ENCODE results near the gene PGLYRP2. TPM values are rescaled to one million over a fixed set of nuclear protein-coding genes. Genes with fewer than 3 reads are reported as not detected.

Gene PGLYRP2
- total and polyA plus RNA-seq, 9 of the 15 experiments (the other 6 are each of a cell fraction or from before 2014, with no cell fraction given): not detected

DNA sequence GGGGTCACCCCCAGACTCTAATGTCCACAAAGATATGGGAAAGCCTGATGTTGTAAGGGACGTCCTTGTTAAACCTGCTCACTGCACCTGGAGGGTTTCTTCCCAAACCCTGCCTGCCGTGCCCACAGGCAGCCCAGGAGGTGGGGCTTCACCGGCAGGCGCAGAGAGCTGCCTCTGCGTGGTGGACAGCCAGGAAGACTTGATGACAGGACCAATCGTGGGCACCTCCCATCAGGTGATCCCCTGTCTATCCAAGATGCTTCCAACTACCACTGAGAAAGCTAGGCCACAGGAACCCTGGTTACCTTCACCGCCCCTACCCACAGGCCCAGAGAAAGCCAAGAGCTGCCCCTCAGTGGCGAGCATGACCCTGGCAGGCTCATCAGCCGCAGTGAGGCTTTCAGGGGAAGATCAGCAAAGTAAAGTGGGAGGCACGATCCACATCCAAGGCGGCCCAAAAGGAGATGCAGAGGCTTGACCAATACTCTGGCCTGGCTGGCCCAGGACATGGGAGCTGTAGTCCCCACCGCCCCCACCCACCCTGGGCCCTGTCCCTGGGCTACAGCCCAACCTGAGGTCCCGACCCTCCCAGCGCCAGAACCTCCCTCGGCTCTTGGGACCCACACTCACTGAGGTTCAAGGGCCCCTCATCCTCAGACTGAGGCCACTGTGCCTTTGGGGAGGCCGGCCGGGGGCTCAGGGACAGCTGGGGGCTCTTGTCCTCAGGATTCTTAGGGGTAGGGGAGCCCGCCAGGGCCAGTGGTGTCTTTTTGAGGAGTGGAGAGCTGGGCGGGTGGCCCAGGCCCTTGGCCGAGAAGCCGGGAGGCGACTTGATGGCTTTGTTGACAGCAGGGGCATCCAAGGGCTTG lies 50.1 kb downstream of the PGLYRP2 start:
- BruUV-seq (replicated peaks): no TSS peak
- no peak overlapping the region for H2AFZ ChIP-seq (ENCODE audit: low read depth, low read length)
- H3K27ac ChIP-seq (ENCODE audit: extremely low read depth, low read depth, low read length): no peak overlapping the region
- H4K20me1 ChIP-seq (replicated peaks; ENCODE audit: control insufficient read depth, insufficient read depth, low read length): no peaks in the 10 kb centered on the region
- H3K4me2 ChIP-seq (ENCODE audit: insufficient read depth, low read length): no peak overlapping the region
- intact Hi-C loops (cut with micrococcal nuclease) (no loop called here), in situ Hi-C loops (cut with MboI) (no loop called here)
- peaks cover 44% of the 10 kb centered on the region for H3K79me2 ChIP-seq (ENCODE audit: control insufficient read depth, insufficient read depth, low read length)
- POLR2A ChIA-PET: interaction anchor here (0.6 to 4.0 kb wide), 2 partner anchors 10 to 756 kb away, joined by 3 to 54 read pairs; partner anchors contain the start of genes AKAP8L and FAM32A
- DNase-seq (ENCODE audit: extremely low read depth in 1 of 4, low spot score in 3 of 4) (no peak), ATAC-seq (no peak), FAIRE-seq (no peak)
- H3K9ac ChIP-seq (ENCODE audit: insufficient read depth in 1 of 2, low read depth in 2 of 2, low read length in 2 of 2): peak overlapping the region in 1 of 2 experiments; percentile 10; a peak in 1 of 4 replicates
- peaks cover 8 to 48% of the 10 kb centered on the region in 2 experiments; a peak in 4 of 5 replicates for H3K4me1 ChIP-seq (replicated peaks in 1 of 2; ENCODE audit: control insufficient read depth in 2 of 2, insufficient read depth in 2 of 2, low read length in 2 of 2)
- no peaks in the 10 kb centered on the region for H3K9me3 ChIP-seq (replicated peaks; ENCODE audit: control insufficient read depth, insufficient read depth, low read depth, low read length)
- no peaks in the 10 kb centered on the region for H3K27me3 ChIP-seq (ENCODE audit: control insufficient read depth in 2 of 2, insufficient read depth in 2 of 2, low read length in 2 of 2)
- CTCF ChIA-PET (ENCODE audit: low intra/inter-chr PET ratio): no interaction called here
- no peak overlapping the region for H3K4me3 ChIP-seq
- peaks cover 68% of the 10 kb centered on the region for H3K36me3 ChIP-seq (ENCODE audit: control insufficient read depth, insufficient read depth, low read length)
- H3K9me1 ChIP-seq (ENCODE audit: control insufficient read depth, insufficient read depth, low read length): peaks cover 5% of the 10 kb centered on the region
- TF ChIP-seq RBFOX2 (IDR thresholded peaks at IDR 0.05; ENCODE audit: low read depth, low read length) (0 out of 2 replicates have a peak, but pooled peaks have one; percentile 17), GTF2E2 (tag; IDR thresholded peaks at IDR 0.05) (no peak)
- 96% methylated on average over 11 of the region's 22 CpGs for WGBS (ENCODE audit: insufficient coverage, low coverage, missing lambda C conversion rate)

DNA sequence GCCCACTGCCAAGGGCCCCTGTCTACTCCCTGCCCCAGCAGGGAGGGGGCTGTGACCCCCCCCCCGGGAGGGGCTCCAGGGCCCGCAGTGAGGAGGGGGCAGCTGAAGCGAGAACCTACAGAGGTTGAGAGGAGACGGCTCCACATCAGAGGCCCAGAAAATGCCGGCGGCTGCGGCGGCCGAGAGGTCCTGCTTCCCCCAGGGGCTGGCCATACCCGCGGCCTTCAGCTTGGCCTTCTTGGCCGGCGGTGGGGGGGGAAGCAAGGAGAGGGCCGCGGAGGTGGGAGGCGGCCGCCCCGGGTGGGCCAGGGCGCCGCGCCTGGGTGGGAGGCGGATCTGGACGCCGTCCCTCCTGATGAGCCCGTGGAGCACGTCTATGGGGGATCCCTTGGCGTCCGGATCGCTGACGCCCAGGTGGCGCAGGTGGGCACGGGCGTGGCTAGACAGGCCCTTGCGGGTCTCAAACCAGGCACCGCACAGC lies 51.3 kb downstream of the PGLYRP2 start:
- FAIRE-seq: no peak
- Histone ChIP-seq H3K9me1 (ENCODE audit: control insufficient read depth, insufficient read depth, low read length) (peaks cover 5% of the 10 kb centered on the region), H3K36me3 (ENCODE audit: control insufficient read depth, insufficient read depth, low read length) (peaks cover 79% of the 10 kb centered on the region), H3K79me2 (ENCODE audit: control insufficient read depth, insufficient read depth, low read length) (peaks cover 44% of the 10 kb centered on the region), H3K9me3 (replicated peaks; ENCODE audit: control insufficient read depth, insufficient read depth, low read depth, low read length) (no peaks in the 10 kb centered on the region), H4K20me1 (replicated peaks; ENCODE audit: control insufficient read depth, insufficient read depth, low read length) (no peaks in the 10 kb centered on the region), H3K9ac (ENCODE audit: insufficient read depth in 1 of 2, low read depth in 2 of 2, low read length in 2 of 2) (no peak overlapping the region), H3K27me3 (ENCODE audit: control insufficient read depth in 2 of 2, insufficient read depth in 2 of 2, low read length in 2 of 2) (no peaks in the 10 kb centered on the region), H3K4me2 (ENCODE audit: insufficient read depth, low read length) (no peak overlapping the region), H3K4me3 (no peak overlapping the region), H3K27ac (ENCODE audit: extremely low read depth, low read depth, low read length) (no peak overlapping the region), H2AFZ (ENCODE audit: low read depth, low read length) (no peak overlapping the region), H3K4me1 (replicated peaks in 1 of 2; ENCODE audit: control insufficient read depth in 2 of 2, insufficient read depth in 2 of 2, low read length in 2 of 2) (peaks cover 8 to 40% of the 10 kb centered on the region in 2 experiments; a peak in 4 of 5 replicates)
- no peak for DNase-seq (ENCODE audit: extremely low read depth in 1 of 4, low spot score in 3 of 4)
- CTCF ChIA-PET (ENCODE audit: low intra/inter-chr PET ratio): no interaction called here
- no TSS peak for BruUV-seq (replicated peaks)
- 0 out of 2 replicates have a peak, but pooled peaks have one; percentile 9 for TF ChIP-seq RBFOX2 (IDR thresholded peaks at IDR 0.05; ENCODE audit: low read depth, low read length)
- TF ChIP-seq NUFIP1 (IDR thresholded peaks at IDR 0.05; ENCODE audit: partially characterized antibody): no peak
- in situ Hi-C loops (cut with MboI) (no loop called here), intact Hi-C loops (cut with micrococcal nuclease) (no loop called here)
- POLR2A ChIA-PET: interaction anchor here (4.0 kb wide), 1 partner anchor 9 kb away, joined by 54 read pairs; the partner anchor contains the start of gene AKAP8L
- 100% methylated on average over 4 of the region's 35 CpGs for WGBS (ENCODE audit: insufficient coverage, low coverage, missing lambda C conversion rate)
- no peak for ATAC-seq
